K562 (cell line): ENCODE data around the gene EFHC1. TPM values are rescaled to one million over a fixed set of nuclear protein-coding genes. Genes with fewer than 3 reads are reported as not detected.
A peak's percentile ranks its signal among the peaks of the same experiment; 100 is the strongest.

Source experiments
- ATF1 ChIP-seq, 2 experiments: fragments of 450-650 bp in 1 of 2; IDR thresholded peaks; 2 replicates each; pipeline ENCODE4 v1.6.1; 2016; ENCODE audit warnings: missing compliant biosample characterization in 1 of 2, missing genetic modification characterization in 1 of 2
- CBFA2T2 ChIP-seq: fragments of 450-650 bp; conservative IDR thresholded peaks from 2 replicates; pipeline ENCODE4 v1.6.1; 2017; ENCODE audit warnings: mild to moderate bottlenecking
- EP400 ChIP-seq: fragments of 450-650 bp; IDR thresholded peaks from 2 replicates; pipeline ENCODE4 v1.6.1; 2017; ENCODE audit warnings: antibody characterized with exemption, mild to moderate bottlenecking, moderate library complexity
- ESRRB ChIP-seq: fragments of 250-450 bp; sonication (Bioruptor Pico); IDR thresholded peaks from 2 replicates; pipeline ENCODE4 v1.5.0; 2020; ENCODE audit warnings: mild to moderate bottlenecking, moderate library complexity, borderline replicate concordance
- GTF2E2 ChIP-seq: fragments of 200-800 bp; sonication (Bioruptor generic); IDR thresholded peaks from 2 replicates; pipeline ENCODE4 v1.6.1; 2016; ENCODE audit warnings: missing genetic modification characterization, missing compliant biosample characterization
- HDAC2 ChIP-seq: fragments of 450-650 bp; IDR thresholded peaks from 2 replicates; pipeline ENCODE4 v1.6.1; 2016; ENCODE audit warnings: mild to moderate bottlenecking
- MYNN ChIP-seq, 2 experiments: sonication (generic); formaldehyde crosslinking in 1 of 2; IDR thresholded peaks; 2 replicates each; pipeline versions ENCODE4 v1.5.0 to v1.6.1; 2016 to 2020; ENCODE audit warnings: antibody characterized with exemption in 1 of 2, missing genetic modification reagents in 1 of 2
- POLR2A ChIP-seq: fragments of 450-650 bp; conservative IDR thresholded peaks from 2 replicates; pipeline ENCODE4 v1.6.1; 2016
- PYGO2 ChIP-seq: fragments of 450-650 bp; IDR thresholded peaks from 2 replicates; pipeline ENCODE4 v1.6.1; 2016; ENCODE audit warnings: mild to moderate bottlenecking, missing genetic modification characterization, moderate library complexity, missing compliant biosample characterization
- RFX1 ChIP-seq: fragments of 450-650 bp; IDR thresholded peaks from 2 replicates; pipeline ENCODE4 v1.6.1; 2016; ENCODE audit warnings: mild to moderate bottlenecking, moderate library complexity
- SLC30A9 ChIP-seq: fragments of 250-450 bp; sonication (Bioruptor Pico); IDR thresholded peaks from 2 replicates; pipeline ENCODE4 v1.8.0; 2022; ENCODE audit warnings: mild to moderate bottlenecking, moderate library complexity
- SMAD4 ChIP-seq: fragments of 250-450 bp; sonication (Bioruptor Pico); conservative IDR thresholded peaks from 2 replicates; pipeline ENCODE4 v1.8.0; 2021; ENCODE audit warnings: inconsistent platforms, mild to moderate bottlenecking, moderate library complexity
- SMC3 ChIP-seq: conservative IDR thresholded peaks from 2 replicates; pipeline ENCODE4 v1.6.1; 2011; ENCODE audit warnings: low read depth, low read length, improper control_type of control experiment; ENCODE audit not compliant: insufficient read depth
- TRIM24 ChIP-seq, 2 experiments: fragments of 450-650 bp; IDR thresholded peaks; 2 replicates each; pipeline ENCODE4 v1.6.1; 2016
- ZC3H8 ChIP-seq: fragments of 450-650 bp; IDR thresholded peaks from 2 replicates; pipeline ENCODE4 v1.6.1; 2017
- ZNF347 ChIP-seq: fragments of 450-650 bp; formaldehyde crosslinking; IDR thresholded peaks from 2 replicates; pipeline ENCODE4 v1.4.0; 2020; ENCODE audit warnings: low read depth, mild to moderate bottlenecking, moderate library complexity
- ZNF696 ChIP-seq: fragments of 250-450 bp; sonication (Bioruptor Pico); conservative IDR thresholded peaks from 2 replicates; pipeline ENCODE4 v1.4.0; 2020; ENCODE audit warnings: mild to moderate bottlenecking, moderate library complexity
- ZNF699 ChIP-seq: fragments of 250-450 bp; sonication (Bioruptor Pico); IDR thresholded peaks from 2 replicates; pipeline ENCODE4 v1.8.0; 2021; ENCODE audit warnings: mild to moderate bottlenecking, moderate library complexity; ENCODE audit not compliant: insufficient replicate concordance
- ZNF707 ChIP-seq: fragments of 250-450 bp; sonication (Bioruptor Pico); conservative IDR thresholded peaks from 2 replicates; pipeline ENCODE4 v1.8.0; 2022; ENCODE audit warnings: inconsistent platforms, mild to moderate bottlenecking, moderate library complexity
- ZNF75A ChIP-seq: fragments of 450-650 bp; formaldehyde crosslinking; IDR thresholded peaks from 2 replicates; pipeline ENCODE4 v1.4.0; 2020; ENCODE audit warnings: mild to moderate bottlenecking
- ZNF766 ChIP-seq: fragments of 200-800 bp; sonication (Bioruptor generic); conservative IDR thresholded peaks from 2 replicates; pipeline ENCODE4 v1.6.1; 2016; ENCODE audit warnings: missing genetic modification characterization, missing compliant biosample characterization
- polyA plus RNA-seq, 8 experiments: library from polyadenylated mRNA; depleted of rRNA in 4 of 8; stranded (reverse) in 5 of 8; unstranded in 3 of 8; fragments of >200 nt; fragmentation: Nextera tagmentation in 2 of 8; fragmentation: Illumina TruSeq in 1 of 8; extraction: Ambion mirVana in 2 of 8; extraction: Trizol in 1 of 8; gene quantifications; 2 replicates each; pipeline versions ENCODE4 v1.2.1 to v1.2.3, GENCODE V29; 2011 to 2014; ENCODE audit warnings: inconsistent platforms in 1 of 8, missing spikeins in 1 of 8
- total RNA-seq, 7 experiments: library from RNA; depleted of rRNA in 6 of 7; stranded (reverse); fragments of >200 nt in 6 of 7; fragmentation: Illumina TruSeq in 2 of 7; extraction: Trizol in 2 of 7; gene quantifications; 2 replicates each; pipeline versions ENCODE4 v1.2.1 to v1.2.3, GENCODE V29; 2011 to 2021; ENCODE audit warnings: low replicate concordance in 1 of 7
- TF ChIP-seq, protein P1 (sequence below): fragments of 450-650 bp; IDR thresholded peaks from 2 replicates; pipeline ENCODE4 v1.6.1; 2016; ENCODE audit warnings: low read depth, mild to moderate bottlenecking, moderate library complexity
- TF ChIP-seq, protein P2 (sequence below), 2 experiments: fragments of 450-650 bp in 1 of 2; sonication (generic) in 1 of 2; formaldehyde crosslinking in 1 of 2; IDR thresholded peaks in 1 of 2; conservative IDR thresholded peaks in 1 of 2; 2 replicates each; pipeline versions ENCODE4 v1.6.1 to v1.8.1; 2016 to 2023; ENCODE audit warnings: mild to moderate bottlenecking in 2 of 2, moderate library complexity in 2 of 2, inconsistent platforms in 1 of 2, missing genetic modification reagents in 1 of 2
- TF ChIP-seq, protein P3 (sequence below): sonication (generic); formaldehyde crosslinking; IDR thresholded peaks from 2 replicates; pipeline ENCODE4 v1.8.1; 2022; ENCODE audit warnings: missing genetic modification reagents

EFHC1 gene
- total and polyA plus RNA-seq, 9 of the 15 experiments (the other 6 are each of a cell fraction or from before 2014, with no cell fraction given): 9.5 to 31.0 (median 14.9) TPM

DNA sequence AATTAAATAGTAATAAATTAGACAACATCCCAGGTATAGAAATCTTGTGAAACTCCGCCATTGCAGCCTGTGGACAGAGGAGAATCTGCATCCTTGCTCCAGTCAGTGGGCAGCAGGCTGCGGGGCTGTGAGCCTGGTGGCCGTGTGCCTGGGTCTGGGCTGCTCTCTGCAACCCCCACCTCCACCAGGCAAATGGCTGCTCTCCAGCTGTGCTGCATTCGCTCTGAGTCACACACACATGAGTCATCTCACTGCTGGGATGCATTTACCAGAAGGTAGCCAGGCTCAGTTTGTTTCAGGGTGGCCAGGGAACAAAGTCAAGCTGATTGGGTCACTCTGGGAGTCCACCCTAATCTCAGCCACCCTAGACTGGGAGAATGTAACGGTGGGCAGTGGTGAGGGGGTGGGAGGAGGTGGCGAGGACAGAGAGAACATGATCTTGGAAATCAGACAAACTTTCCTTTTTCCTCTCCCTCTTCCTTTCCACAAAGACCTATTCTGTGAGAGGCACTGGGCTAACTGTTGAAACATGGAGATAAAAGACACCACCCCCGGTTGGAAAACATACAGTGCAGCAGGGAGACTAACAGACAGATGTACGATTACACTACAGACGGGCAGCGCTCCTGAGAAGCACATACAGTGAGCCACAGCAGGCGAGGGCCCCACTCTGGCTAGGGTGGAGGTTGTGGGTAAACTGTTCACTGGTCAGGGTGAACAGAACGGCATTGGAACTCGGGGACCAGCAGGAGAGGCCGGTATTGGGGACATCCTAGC is 97.5 kb downstream of the EFHC1 start (continued):
- TF ChIP-seq, protein P1, sequence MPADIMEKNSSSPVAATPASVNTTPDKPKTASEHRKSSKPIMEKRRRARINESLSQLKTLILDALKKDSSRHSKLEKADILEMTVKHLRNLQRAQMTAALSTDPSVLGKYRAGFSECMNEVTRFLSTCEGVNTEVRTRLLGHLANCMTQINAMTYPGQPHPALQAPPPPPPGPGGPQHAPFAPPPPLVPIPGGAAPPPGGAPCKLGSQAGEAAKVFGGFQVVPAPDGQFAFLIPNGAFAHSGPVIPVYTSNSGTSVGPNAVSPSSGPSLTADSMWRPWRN: no peak
- TF ChIP-seq POLR2A (peak; percentile 76), MYNN (IDR thresholded peaks at IDR 0.05) (peak; percentile 93), MYNN (CRISPR knock-in tag; IDR thresholded peaks at IDR 0.05) (no peak), ZNF347 (CRISPR knock-in tag) (no peak), PYGO2 (tag) (no peak), ZC3H8 (no peak), EP400 (peak; percentile 65), ESRRB (CRISPR knock-in tag) (no peak; the same call in 1 of the 2 replicates), HDAC2 (peak; percentile 52; the same call in 1 of the 2 replicates), SMAD4 (CRISPR knock-in tag) (peak; percentile 59; the same call in 1 of the 2 replicates), SLC30A9 (CRISPR knock-in tag) (no peak), ZNF696 (CRISPR knock-in tag) (no peak), RFX1 (no peak), TRIM24 (IDR thresholded peaks at IDR 0.05) (peak; percentile 17 to 62; a peak in 3 of 4 replicates), ZNF707 (CRISPR knock-in tag) (no peak), GTF2E2 (tag) (0 out of 2 replicates have a peak, but pooled peaks have one; percentile 49), CBFA2T2 (peak; percentile 56), ZNF766 (CRISPR knock-in tag) (peak; percentile 65), ZNF699 (CRISPR knock-in tag) (no peak), ATF1 (CRISPR knock-in tag; IDR thresholded peaks at IDR 0.05) (no peak), ATF1 (tag; IDR thresholded peaks at IDR 0.05) (peak; percentile 33; the same call in 1 of the 2 replicates), SMC3 (no peak), ZNF75A (CRISPR knock-in tag) (no peak)
- TF ChIP-seq, protein P2, sequence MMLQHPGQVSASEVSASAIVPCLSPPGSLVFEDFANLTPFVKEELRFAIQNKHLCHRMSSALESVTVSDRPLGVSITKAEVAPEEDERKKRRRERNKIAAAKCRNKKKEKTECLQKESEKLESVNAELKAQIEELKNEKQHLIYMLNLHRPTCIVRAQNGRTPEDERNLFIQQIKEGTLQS (IDR thresholded peaks at IDR 0.05): peak; percentile 99
- TF ChIP-seq, protein P2 (CRISPR knock-in tag; conservative IDR thresholded peaks at IDR 0.05): peak; percentile 96
- TF ChIP-seq, protein P3, sequence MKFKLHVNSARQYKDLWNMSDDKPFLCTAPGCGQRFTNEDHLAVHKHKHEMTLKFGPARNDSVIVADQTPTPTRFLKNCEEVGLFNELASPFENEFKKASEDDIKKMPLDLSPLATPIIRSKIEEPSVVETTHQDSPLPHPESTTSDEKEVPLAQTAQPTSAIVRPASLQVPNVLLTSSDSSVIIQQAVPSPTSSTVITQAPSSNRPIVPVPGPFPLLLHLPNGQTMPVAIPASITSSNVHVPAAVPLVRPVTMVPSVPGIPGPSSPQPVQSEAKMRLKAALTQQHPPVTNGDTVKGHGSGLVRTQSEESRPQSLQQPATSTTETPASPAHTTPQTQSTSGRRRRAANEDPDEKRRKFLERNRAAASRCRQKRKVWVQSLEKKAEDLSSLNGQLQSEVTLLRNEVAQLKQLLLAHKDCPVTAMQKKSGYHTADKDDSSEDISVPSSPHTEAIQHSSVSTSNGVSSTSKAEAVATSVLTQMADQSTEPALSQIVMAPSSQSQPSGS (CRISPR knock-in tag): no peak
